AG09309 (cell line): Measurements from ENCODE around the gene RASGRP4.
A peak's percentile ranks its signal among the peaks of the same experiment; 100 is the strongest.

Experiments
- DNase-seq: peaks from one replicate; pipeline ENCODE4 v3.0.0-alpha.2; 2010; ENCODE audit warnings: low read depth
- H3K4me3 ChIP-seq: 2 replicates; pipeline ENCODE4 v1.5.1; 2011; ENCODE audit warnings: mild to moderate bottlenecking, low read depth, low read length, moderate library complexity; ENCODE audit not compliant: control insufficient read depth
- CTCF ChIP-seq: IDR thresholded peaks from 2 replicates; pipeline ENCODE4 v1.5.1; 2011; ENCODE audit warnings: mild to moderate bottlenecking, low read depth, low read length, inconsistent platforms; ENCODE audit not compliant: insufficient read depth, control insufficient read depth; ENCODE audit errors: missing control alignments

Gene RASGRP4

GRCh38 chr19:38385804-38386257 lies 40.2 kb downstream of the RASGRP4 start:
- H3K4me3 ChIP-seq: no peak overlapping the region
- DNase-seq: no peak
- TF ChIP-seq CTCF: no peak

GRCh38 chr19:38385057-38385803 lies 40.8 kb downstream of the RASGRP4 start:
- DNase-seq: no peak
- no peak overlapping the region for H3K4me3 ChIP-seq
- no peak for TF ChIP-seq CTCF

- DNase-seq: no peak
- peak; percentile 47 for TF ChIP-seq CTCF
- H3K4me3 ChIP-seq: no peak overlapping the region
Observed at GRCh38 chr19:38384209-38385027, 41.6 kb downstream of the RASGRP4 start.

GRCh38 chr19:38383743-38384142 lies 42.3 kb downstream of the RASGRP4 start:
- no peak for TF ChIP-seq CTCF
- no peak overlapping the region for H3K4me3 ChIP-seq
- no peak for DNase-seq

GRCh38 chr19:38383184-38383583 lies 42.8 kb downstream of the RASGRP4 start:
- DNase-seq: no peak
- H3K4me3 ChIP-seq: no peak overlapping the region
- no peak for TF ChIP-seq CTCF

GRCh38 chr19:38381138-38381537 lies 44.9 kb downstream of the RASGRP4 start:
- DNase-seq: no peak
- no peak for TF ChIP-seq CTCF

More at GRCh38 chr19:38381138-38381537, 44.9 kb downstream of the RASGRP4 start:
- H3K4me3 ChIP-seq: no peak overlapping the region
